ENCODE data around the gene SH3PXD2A.
"Not testable (repeated sequence)": the region's sequence is repeated elsewhere in the genome, so short reads cannot be mapped to it uniquely, and the experiment has no call there.

SH3PXD2A gene

GRCh38 chr10:103665162-103665889 is 190.1 kb downstream of the SH3PXD2A start:
- DNase-seq (ENCODE audit: low read depth), result no peak

GRCh38 chr10:103663802-103664201 is 191.6 kb downstream of the SH3PXD2A start:
- DNase-seq (ENCODE audit: low read depth), result no peak

- DNase-seq (ENCODE audit: low read depth), result no peak
Observed at GRCh38 chr10:103663236-103663635, 192.1 kb downstream of the SH3PXD2A start.

GRCh38 chr10:103662704-103663103 is 192.7 kb downstream of the SH3PXD2A start:
- DNase-seq (ENCODE audit: low read depth), result not testable (repeated sequence)

GRCh38 chr10:103661198-103661950 is 194.0 kb downstream of the SH3PXD2A start:
- no peak for DNase-seq (ENCODE audit: low read depth)

- DNase-seq (ENCODE audit: low read depth), result no peak
Observed at GRCh38 chr10:103660364-103661197, 194.8 kb downstream of the SH3PXD2A start.

GRCh38 chr10:103659674-103660363 is 195.6 kb downstream of the SH3PXD2A start:
- no peak for DNase-seq (ENCODE audit: low read depth)

- DNase-seq (ENCODE audit: low read depth), result no peak
Observed at GRCh38 chr10:103658049-103658577, 197.3 kb downstream of the SH3PXD2A start.

- DNase-seq (ENCODE audit: low read depth), result no peak
Observed at GRCh38 chr10:103657061-103657591, 198.2 kb downstream of the SH3PXD2A start.

- DNase-seq (ENCODE audit: low read depth), result no peak
Observed at GRCh38 chr10:103654925-103655324, 200.5 kb downstream of the SH3PXD2A start.

- no peak for DNase-seq (ENCODE audit: low read depth)
Observed at GRCh38 chr10:103653581-103654037, 201.8 kb downstream of the SH3PXD2A start.

- DNase-seq (ENCODE audit: low read depth), result no peak
Observed at GRCh38 chr10:103652599-103653281, 202.6 kb downstream of the SH3PXD2A start.

GRCh38 chr10:103651783-103652476 is 203.4 kb downstream of the SH3PXD2A start:
- no peak for DNase-seq (ENCODE audit: low read depth)

- DNase-seq (ENCODE audit: low read depth), result no peak
Observed at GRCh38 chr10:103651333-103651732, 204.0 kb downstream of the SH3PXD2A start.

- DNase-seq (ENCODE audit: low read depth), result no peak
Observed at GRCh38 chr10:103649654-103650423, 205.5 kb downstream of the SH3PXD2A start.

GRCh38 chr10:103648636-103649532 is 206.5 kb downstream of the SH3PXD2A start:
- no peak for DNase-seq (ENCODE audit: low read depth)

- DNase-seq (ENCODE audit: low read depth), result no peak
Observed at GRCh38 chr10:103648251-103648635, 207.1 kb downstream of the SH3PXD2A start.

- DNase-seq (ENCODE audit: low read depth), result no peak
Observed at GRCh38 chr10:103646304-103646703, 209.1 kb downstream of the SH3PXD2A start.

Data from stimulated activated CD8-positive, alpha-beta memory T cell treated with anti-CD3 and anti-CD28 coated beads, Interleukin-4, amount 100 ng/mL, for 24 hours (primary cell).